ENCODE data around the gene SIPA1L3. TPM values are rescaled to one million over a fixed set of nuclear protein-coding genes. Genes with fewer than 3 reads are reported as not detected.

SIPA1L3 gene
- total and polyA plus RNA-seq, 9 of the 15 experiments (the other 6 are each of a cell fraction or from before 2014, with no cell fraction given), result 0.01 to 6.1 (median 2.5) TPM

DNA sequence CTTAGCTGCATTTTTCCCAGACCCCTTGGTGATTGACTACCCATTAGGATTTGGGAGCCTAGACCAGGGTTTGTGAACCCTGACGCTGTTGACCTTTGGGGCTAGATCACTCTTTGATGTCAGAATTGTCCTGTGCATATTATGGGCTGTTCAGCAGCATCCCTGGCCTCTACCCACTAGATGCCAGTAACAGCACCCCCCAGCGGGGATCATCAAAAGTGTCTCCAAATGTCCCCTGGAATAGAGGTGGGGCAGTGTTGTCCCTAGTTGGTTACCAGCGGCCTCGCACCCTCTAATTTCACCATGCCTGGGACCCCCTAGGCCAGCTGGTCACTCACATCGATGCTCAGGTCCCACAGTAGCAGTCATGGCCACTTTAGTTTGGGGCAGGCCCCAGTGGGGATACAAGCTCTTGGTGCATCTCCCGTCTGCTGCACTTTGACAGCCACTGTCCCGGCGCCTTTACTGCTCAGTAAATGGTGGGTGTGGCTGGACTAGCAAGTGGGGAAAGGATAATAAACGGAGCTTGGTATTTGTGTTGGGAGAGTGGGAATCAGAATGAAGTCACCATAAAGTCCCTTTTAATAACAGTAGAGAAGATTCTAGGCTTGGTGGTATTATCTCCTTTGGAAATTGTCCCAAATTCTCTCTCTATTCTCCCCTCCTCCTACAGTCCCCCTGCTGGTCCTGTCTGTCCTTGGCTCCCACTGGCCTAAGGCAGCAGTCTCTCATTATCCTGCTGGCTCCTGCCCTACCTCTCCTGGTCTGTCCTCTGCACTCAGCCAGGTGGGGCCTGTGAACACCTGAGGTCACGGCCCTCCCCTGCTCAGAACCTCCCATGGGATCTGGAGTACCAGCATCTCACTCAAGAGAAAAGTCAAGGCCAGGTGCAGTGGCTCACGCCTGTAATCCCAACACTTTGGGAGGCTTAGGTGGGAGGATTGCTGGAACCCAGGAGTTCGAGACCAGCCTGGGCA is 80.6 kb downstream of the SIPA1L3 start:
- Histone ChIP-seq H3K9me1 (ENCODE audit: control insufficient read depth, insufficient read depth, low read length) (no peaks in the 10 kb centered on the region), H3K4me2 (ENCODE audit: insufficient read depth, low read length) (no peak overlapping the region), H3K27ac (ENCODE audit: extremely low read depth, low read depth, low read length) (no peak overlapping the region), H3K4me1 (replicated peaks in 1 of 2; ENCODE audit: control insufficient read depth in 2 of 2, insufficient read depth in 2 of 2, low read length in 2 of 2) (no peaks in the 10 kb centered on the region; a peak in 1 of 5 replicates), H3K9me3 (replicated peaks; ENCODE audit: control insufficient read depth, insufficient read depth, low read depth, low read length) (no peaks in the 10 kb centered on the region), H3K79me2 (ENCODE audit: control insufficient read depth, insufficient read depth, low read length) (no peaks in the 10 kb centered on the region), H2AFZ (ENCODE audit: low read depth, low read length) (no peak overlapping the region), H3K36me3 (ENCODE audit: control insufficient read depth, insufficient read depth, low read length) (no peaks in the 10 kb centered on the region), H3K27me3 (ENCODE audit: control insufficient read depth in 2 of 2, insufficient read depth in 2 of 2, low read length in 2 of 2) (peaks cover 0 to 9% of the 10 kb centered on the region in 2 experiments; a peak in 1 of 5 replicates), H3K9ac (ENCODE audit: insufficient read depth in 1 of 2, low read depth in 2 of 2, low read length in 2 of 2) (no peak overlapping the region), H3K4me3 (no peak overlapping the region), H4K20me1 (replicated peaks; ENCODE audit: control insufficient read depth, insufficient read depth, low read length) (peaks cover 7% of the 10 kb centered on the region)
- no TSS peak for BruUV-seq (replicated peaks)
- CTCF ChIA-PET (ENCODE audit: low intra/inter-chr PET ratio), result no interaction called here
- DNase-seq (ENCODE audit: extremely low read depth in 1 of 4, low spot score in 3 of 4) (peak; percentile 21 to 39 (median 34)), FAIRE-seq (peak; percentile 61), ATAC-seq (peak; percentile 91)
- 12% methylated on average over 12 of the region's 12 CpGs for WGBS (ENCODE audit: insufficient coverage, low coverage, missing lambda C conversion rate)
- POLR2A ChIA-PET, result interaction anchor here (1.1 kb wide), 1 partner anchor 12 kb away, joined by 3 read pairs; no protein-coding TSS in a partner anchor
- in situ Hi-C loops (cut with MboI) (no loop called here), intact Hi-C loops (cut with micrococcal nuclease) (loop anchor here (1.0 kb wide), 2 partner anchors 85 to 89 kb away; no protein-coding TSS in a partner anchor)
- TF ChIP-seq RAD21 (CRISPR knock-in tag; conservative IDR thresholded peaks at IDR 0.05 in 1 of 2, IDR thresholded peaks at IDR 0.05 in 1 of 2) (peak in 1 of 2 experiments; percentile 60; a peak in 2 of 4 replicates), ZNF41 (CRISPR knock-in tag; conservative IDR thresholded peaks at IDR 0.05) (no peak), TGIF2 (CRISPR knock-in tag; IDR thresholded peaks at IDR 0.05) (no peak)
- TF ChIP-seq, protein P1, sequence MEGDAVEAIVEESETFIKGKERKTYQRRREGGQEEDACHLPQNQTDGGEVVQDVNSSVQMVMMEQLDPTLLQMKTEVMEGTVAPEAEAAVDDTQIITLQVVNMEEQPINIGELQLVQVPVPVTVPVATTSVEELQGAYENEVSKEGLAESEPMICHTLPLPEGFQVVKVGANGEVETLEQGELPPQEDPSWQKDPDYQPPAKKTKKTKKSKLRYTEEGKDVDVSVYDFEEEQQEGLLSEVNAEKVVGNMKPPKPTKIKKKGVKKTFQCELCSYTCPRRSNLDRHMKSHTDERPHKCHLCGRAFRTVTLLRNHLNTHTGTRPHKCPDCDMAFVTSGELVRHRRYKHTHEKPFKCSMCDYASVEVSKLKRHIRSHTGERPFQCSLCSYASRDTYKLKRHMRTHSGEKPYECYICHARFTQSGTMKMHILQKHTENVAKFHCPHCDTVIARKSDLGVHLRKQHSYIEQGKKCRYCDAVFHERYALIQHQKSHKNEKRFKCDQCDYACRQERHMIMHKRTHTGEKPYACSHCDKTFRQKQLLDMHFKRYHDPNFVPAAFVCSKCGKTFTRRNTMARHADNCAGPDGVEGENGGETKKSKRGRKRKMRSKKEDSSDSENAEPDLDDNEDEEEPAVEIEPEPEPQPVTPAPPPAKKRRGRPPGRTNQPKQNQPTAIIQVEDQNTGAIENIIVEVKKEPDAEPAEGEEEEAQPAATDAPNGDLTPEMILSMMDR (IDR thresholded peaks at IDR 0.05 in 2 of 3, conservative IDR thresholded peaks at IDR 0.05 in 1 of 3; ENCODE audit: insufficient read depth in 2 of 3, low read depth in 1 of 3, low read length in 3 of 3), result peak; percentile 59 to 74 (median 64)
- TF ChIP-seq, protein P2, sequence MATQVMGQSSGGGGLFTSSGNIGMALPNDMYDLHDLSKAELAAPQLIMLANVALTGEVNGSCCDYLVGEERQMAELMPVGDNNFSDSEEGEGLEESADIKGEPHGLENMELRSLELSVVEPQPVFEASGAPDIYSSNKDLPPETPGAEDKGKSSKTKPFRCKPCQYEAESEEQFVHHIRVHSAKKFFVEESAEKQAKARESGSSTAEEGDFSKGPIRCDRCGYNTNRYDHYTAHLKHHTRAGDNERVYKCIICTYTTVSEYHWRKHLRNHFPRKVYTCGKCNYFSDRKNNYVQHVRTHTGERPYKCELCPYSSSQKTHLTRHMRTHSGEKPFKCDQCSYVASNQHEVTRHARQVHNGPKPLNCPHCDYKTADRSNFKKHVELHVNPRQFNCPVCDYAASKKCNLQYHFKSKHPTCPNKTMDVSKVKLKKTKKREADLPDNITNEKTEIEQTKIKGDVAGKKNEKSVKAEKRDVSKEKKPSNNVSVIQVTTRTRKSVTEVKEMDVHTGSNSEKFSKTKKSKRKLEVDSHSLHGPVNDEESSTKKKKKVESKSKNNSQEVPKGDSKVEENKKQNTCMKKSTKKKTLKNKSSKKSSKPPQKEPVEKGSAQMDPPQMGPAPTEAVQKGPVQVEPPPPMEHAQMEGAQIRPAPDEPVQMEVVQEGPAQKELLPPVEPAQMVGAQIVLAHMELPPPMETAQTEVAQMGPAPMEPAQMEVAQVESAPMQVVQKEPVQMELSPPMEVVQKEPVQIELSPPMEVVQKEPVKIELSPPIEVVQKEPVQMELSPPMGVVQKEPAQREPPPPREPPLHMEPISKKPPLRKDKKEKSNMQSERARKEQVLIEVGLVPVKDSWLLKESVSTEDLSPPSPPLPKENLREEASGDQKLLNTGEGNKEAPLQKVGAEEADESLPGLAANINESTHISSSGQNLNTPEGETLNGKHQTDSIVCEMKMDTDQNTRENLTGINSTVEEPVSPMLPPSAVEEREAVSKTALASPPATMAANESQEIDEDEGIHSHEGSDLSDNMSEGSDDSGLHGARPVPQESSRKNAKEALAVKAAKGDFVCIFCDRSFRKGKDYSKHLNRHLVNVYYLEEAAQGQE (IDR thresholded peaks at IDR 0.05; ENCODE audit: borderline replicate concordance), result 0 out of 2 replicates have a peak, but pooled peaks have one; percentile 16
- TF ChIP-seq, protein P2 (CRISPR knock-in tag; IDR thresholded peaks at IDR 0.05; ENCODE audit: low read depth), result no peak

Measured in K562 (cell line).